Thyroid gland (tissue), 4 donors: ENCODE data around the gene CPA1. TPM values are rescaled to one million over a fixed set of nuclear protein-coding genes. Genes with fewer than 3 reads are reported as not detected.

ENCODE experiments used
- DNase-seq, 2 donors: peaks; one replicate each; pipeline ENCODE4 v3.0.0-alpha.2; 2019
- H3K27ac ChIP-seq, 3 donors: fragments of 200-600 bp; sonication (generic); 1 replicate in 2 of 3; 2 replicates in 1 of 3; pipeline ENCODE4 v1.5.1; 2016 to 2019; ENCODE audit warnings: mild to moderate bottlenecking in 1 of 3, moderate library complexity in 1 of 3
- H3K27me3 ChIP-seq: fragments of 200-600 bp; sonication (generic); one replicate; pipeline ENCODE4 v1.5.1; 2019
- H3K36me3 ChIP-seq, 2 donors: fragments of 200-600 bp; sonication (generic); one replicate each; pipeline ENCODE4 v1.5.1; 2016 to 2019
- H3K4me1 ChIP-seq, 2 donors: fragments of 200-600 bp; sonication (generic); one replicate each; pipeline ENCODE4 v1.5.1; 2017 to 2019
- H3K4me3 ChIP-seq, 3 donors: fragments of 200-600 bp; sonication (generic); replicated peaks in 1 of 3; 1 replicate in 2 of 3; 2 replicates in 1 of 3; pipeline ENCODE4 v1.5.1; 2016; ENCODE audit warnings: mild to moderate bottlenecking in 1 of 3
- H3K9me3 ChIP-seq: fragments of 200-600 bp; sonication (generic); one replicate; pipeline ENCODE4 v1.5.1; 2017
- POLR2A ChIP-seq, 2 donors: fragments of 450-650 bp; IDR thresholded peaks; one replicate each; pipeline ENCODE4 v1.6.1; 2017; ENCODE audit warnings: antibody characterized with exemption in 2 of 2, mild to moderate bottlenecking in 2 of 2, moderate library complexity in 1 of 2
- WGBS, 2 donors: methylation state at CpG; one replicate each; pipeline ENCODE4 v1.1.5; 2017; 5-methylcytosine and 5-hydroxymethylcytosine counted together
- intact Hi-C: fragments of 100-400 bp; cut with DNase I; formaldehyde crosslinking; loops from one replicate; pipeline ENCODE4 v1.15.1; 2023
- total RNA-seq, 4 donors: library from RNA; depleted of rRNA; stranded (reverse); fragments of >200 nt; gene quantifications; one replicate each; pipeline ENCODE4 v1.2.3, GENCODE V29; 2016
- TF ChIP-seq, protein P1 (sequence below), 6 experiments: fragments of 200-600 bp in 3 of 6; fragments of 450-650 bp in 3 of 6; sonication (generic) in 3 of 6; IDR thresholded peaks; one replicate each; pipeline ENCODE4 v1.5.1; 2016 to 2019; ENCODE audit warnings: antibody characterized with exemption in 6 of 6, mild to moderate bottlenecking in 2 of 6, inconsistent platforms in 1 of 6, moderate library complexity in 1 of 6

Gene CPA1
- total RNA-seq, 4 donors from 2014 or later, result 1.3 TPM; not detected in 3

DNA sequence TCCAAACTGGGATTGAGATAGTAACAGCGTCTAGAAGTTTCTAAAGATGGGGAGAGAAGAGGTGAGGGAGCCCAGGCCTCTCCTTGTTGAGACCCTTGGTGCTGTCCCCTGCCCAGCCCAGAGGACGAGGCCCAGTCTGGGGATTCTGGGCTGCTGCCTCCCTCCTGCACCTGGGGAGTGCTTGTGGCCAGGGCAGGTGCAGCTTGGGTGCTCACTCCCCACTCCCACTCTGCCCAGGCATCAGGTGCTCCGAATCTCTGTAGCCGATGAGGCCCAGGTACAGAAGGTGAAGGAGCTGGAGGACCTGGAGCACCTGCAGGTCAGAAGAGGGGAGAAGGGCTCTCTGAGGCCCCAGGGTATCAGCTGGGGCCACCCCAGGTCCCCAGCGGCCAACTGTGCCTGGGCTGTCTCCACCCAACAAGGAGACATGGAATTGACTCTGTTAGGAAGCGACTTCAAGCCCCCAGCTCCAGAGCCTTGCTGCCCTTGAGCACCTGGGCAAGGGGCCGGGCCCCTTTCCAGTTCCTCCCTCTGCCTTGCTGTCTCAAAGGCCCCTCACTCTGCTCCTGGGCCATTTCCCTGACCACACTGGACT lies 664 bp downstream of the CPA1 start:
- no peak overlapping the region for H3K4me3 ChIP-seq
- 91 to 92% methylated on average over 7 of the region's 7 CpGs for WGBS, 2 donors
- no peaks in the 10 kb centered on the region for H3K27me3 ChIP-seq
- H3K4me1 ChIP-seq, result no peaks in the 10 kb centered on the region
- intact Hi-C loops, result no loop called here
- no peaks in the 10 kb centered on the region for H3K36me3 ChIP-seq
- no peak overlapping the region for H3K27ac ChIP-seq
- DNase-seq, result no peak
- H3K9me3 ChIP-seq, result no peaks in the 10 kb centered on the region
- TF ChIP-seq POLR2A (IDR thresholded peaks at IDR 0.05), result no peak
- TF ChIP-seq, protein P1, sequence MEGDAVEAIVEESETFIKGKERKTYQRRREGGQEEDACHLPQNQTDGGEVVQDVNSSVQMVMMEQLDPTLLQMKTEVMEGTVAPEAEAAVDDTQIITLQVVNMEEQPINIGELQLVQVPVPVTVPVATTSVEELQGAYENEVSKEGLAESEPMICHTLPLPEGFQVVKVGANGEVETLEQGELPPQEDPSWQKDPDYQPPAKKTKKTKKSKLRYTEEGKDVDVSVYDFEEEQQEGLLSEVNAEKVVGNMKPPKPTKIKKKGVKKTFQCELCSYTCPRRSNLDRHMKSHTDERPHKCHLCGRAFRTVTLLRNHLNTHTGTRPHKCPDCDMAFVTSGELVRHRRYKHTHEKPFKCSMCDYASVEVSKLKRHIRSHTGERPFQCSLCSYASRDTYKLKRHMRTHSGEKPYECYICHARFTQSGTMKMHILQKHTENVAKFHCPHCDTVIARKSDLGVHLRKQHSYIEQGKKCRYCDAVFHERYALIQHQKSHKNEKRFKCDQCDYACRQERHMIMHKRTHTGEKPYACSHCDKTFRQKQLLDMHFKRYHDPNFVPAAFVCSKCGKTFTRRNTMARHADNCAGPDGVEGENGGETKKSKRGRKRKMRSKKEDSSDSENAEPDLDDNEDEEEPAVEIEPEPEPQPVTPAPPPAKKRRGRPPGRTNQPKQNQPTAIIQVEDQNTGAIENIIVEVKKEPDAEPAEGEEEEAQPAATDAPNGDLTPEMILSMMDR (IDR thresholded peaks at IDR 0.05), result no peak

DNA sequence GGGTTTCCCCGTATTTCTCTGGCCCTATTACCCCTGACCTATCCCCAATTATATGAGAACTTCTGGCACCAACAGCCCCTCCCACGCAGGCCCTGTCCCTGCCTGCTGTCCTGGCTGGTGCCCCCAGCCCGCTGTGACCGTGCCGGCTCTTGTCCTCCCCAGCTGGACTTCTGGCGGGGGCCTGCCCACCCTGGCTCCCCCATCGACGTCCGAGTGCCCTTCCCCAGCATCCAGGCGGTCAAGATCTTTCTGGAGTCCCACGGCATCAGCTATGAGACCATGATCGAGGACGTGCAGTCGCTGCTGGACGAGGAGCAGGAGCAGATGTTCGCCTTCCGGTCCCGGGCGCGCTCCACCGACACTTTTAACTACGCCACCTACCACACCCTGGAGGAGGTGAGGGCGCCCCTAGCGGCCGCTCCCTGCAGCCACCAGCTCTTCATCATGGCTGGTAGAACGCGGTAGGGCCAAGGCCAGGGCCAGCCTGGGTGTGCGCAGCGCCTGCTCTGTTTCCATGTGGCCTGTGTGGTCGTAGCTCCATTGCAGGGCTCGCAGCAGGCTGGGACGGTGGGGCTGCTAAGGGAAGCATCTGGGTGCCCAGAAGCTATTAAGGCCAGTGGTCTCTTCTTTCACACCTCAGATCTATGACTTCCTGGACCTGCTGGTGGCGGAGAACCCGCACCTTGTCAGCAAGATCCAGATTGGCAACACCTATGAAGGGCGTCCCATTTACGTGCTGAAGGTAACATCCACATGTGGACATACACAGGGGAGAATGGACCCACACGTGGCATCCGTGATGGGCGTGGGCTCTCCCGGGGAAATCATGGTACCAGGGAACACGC lies 1.4 kb downstream of the CPA1 start:
- WGBS, 2 donors, result 91 to 92% methylated on average over 32 to 40 of the region's 41 CpGs
- H3K36me3 ChIP-seq, result no peaks in the 10 kb centered on the region
- TF ChIP-seq, protein P1 (IDR thresholded peaks at IDR 0.05), result no peak
- no peaks in the 10 kb centered on the region for H3K27me3 ChIP-seq
- no peak overlapping the region for H3K27ac ChIP-seq
- no peaks in the 10 kb centered on the region for H3K4me1 ChIP-seq
- DNase-seq, result no peak
- intact Hi-C loops, result no loop called here
- H3K9me3 ChIP-seq, result no peaks in the 10 kb centered on the region
- H3K4me3 ChIP-seq, result no peak overlapping the region

DNA sequence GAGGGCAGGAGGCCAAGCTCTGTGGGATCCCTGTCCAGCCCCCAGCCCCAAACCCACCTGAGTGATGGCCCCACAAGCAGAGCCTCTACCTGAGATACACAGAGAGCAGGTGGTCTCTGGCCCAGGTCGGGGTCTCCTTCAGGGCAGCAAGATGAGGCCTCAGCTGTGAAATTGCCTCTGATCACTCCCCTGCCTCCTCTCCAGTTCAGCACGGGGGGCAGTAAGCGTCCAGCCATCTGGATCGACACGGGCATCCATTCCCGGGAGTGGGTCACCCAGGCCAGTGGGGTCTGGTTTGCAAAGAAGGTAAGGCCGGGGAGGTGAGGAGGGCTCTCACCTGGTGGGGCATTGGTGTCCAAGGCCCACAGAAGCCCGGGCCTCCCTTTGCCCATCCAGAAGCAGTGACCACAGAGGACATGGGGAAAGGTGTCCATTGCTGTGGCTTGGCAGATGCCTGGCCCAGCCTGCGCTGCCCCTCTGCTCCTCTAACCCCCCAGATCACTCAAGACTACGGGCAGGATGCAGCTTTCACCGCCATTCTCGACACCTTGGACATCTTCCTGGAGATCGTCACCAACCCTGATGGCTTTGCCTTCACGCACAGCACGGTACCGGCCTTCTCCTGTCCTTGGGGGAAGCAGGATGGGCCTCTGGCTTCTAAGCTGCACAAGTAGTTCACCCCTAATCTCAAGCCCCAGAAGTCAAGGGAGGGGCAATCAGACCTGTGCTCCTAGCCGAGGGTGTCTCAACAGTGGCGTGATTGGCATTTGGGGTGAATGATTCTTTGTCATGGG lies 3.1 kb downstream of the CPA1 start:
- intact Hi-C loops, result no loop called here
- TF ChIP-seq, protein P1 (IDR thresholded peaks at IDR 0.05), result no peak
- no peak for TF ChIP-seq POLR2A (IDR thresholded peaks at IDR 0.05)
- Histone ChIP-seq H3K4me1 (no peaks in the 10 kb centered on the region), H3K27me3 (no peaks in the 10 kb centered on the region), H3K36me3 (no peaks in the 10 kb centered on the region), H3K9me3 (no peaks in the 10 kb centered on the region), H3K27ac (no peak overlapping the region), H3K4me3 (no peak overlapping the region)
- WGBS, 2 donors, result 89 to 92% methylated on average over 16 to 18 of the region's 18 CpGs
- no peak for DNase-seq

DNA sequence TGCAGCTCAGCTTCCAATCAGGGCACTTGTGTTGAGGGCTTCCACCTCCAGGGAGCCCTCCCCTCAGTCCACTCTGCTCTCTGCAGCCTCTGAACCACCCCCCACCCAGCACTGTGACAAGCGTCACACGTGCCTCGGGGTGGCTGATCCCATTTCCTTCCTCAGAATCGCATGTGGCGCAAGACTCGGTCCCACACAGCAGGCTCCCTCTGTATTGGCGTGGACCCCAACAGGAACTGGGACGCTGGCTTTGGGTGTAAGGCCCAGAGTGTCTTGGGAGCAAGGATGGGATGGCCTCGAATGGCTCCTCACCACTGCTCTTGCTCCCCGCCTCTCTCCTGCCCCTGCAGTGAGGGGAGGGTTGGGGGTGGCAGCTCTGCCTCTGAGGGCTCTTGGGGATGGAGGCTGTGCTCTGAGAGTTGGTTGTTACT lies 4.1 kb downstream of the CPA1 start:
- H3K4me3 ChIP-seq, result no peak overlapping the region
- no peaks in the 10 kb centered on the region for H3K9me3 ChIP-seq
- DNase-seq, result no peak
- no peak for TF ChIP-seq POLR2A (IDR thresholded peaks at IDR 0.05)
- TF ChIP-seq, protein P1 (IDR thresholded peaks at IDR 0.05), result no peak
- no peaks in the 10 kb centered on the region for H3K4me1 ChIP-seq
- no peaks in the 10 kb centered on the region for H3K36me3 ChIP-seq
- WGBS, 2 donors, result 87 to 90% methylated on average over 9 to 10 of the region's 10 CpGs
- no peak overlapping the region for H3K27ac ChIP-seq
- H3K27me3 ChIP-seq, result no peaks in the 10 kb centered on the region
- intact Hi-C loops, result no loop called here
